CD4-positive, alpha-beta T cell treated with Interleukin-15 for 4 hours (primary cell): ENCODE data around the gene CNTNAP2.

ENCODE experiments used
- DNase-seq: peaks from one replicate; pipeline ENCODE4 v3.0.0-alpha.2; 2020; ENCODE audit warnings: low spot score

Gene CNTNAP2

DNA sequence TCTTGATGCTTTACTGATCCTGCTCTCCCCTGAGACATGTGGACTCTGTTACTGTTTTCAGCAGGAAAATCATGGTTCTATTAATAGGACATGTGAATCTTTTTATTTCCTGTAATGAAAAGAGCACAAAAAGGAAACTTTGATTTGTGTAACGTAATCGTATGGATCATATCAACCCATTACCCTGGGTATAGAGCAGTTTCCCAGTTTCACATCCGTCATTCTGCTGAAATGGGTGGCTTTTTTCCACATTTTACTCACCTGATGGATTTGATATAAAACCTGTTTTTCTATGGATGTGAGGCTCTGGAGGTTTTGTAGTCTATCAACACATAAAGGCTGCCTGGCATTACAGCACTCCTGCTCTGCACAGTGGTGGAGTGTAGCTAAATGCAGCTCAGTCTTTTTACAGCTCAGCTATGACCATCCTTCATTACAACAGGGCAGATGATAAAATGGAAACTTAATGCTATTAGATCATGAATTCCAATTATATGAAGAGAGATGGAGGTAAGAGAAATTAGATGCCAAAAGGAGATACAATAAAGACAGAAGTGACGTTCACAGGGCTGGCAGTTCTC lies 1987.6 kb downstream of the CNTNAP2 start:
- DNase-seq = no peak

DNA sequence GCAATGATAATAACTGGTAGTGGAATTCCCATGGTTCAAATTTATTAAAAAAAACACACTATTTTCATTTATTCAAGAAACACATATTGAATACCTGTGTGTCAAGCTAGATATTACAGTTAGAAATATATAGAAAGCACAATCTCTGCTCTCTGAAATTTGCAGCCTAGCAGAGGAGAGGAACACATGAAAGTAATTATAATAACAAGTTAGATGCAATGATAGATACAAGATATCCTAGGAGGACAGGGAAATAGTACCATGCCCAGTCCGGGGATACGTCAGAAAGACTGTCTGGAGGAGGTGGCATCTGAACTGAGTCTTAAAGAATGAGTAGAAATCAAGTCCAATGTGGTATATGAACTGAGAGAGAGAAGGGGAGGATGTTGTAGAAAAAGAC lies 1988.3 kb downstream of the CNTNAP2 start:
- no peak for DNase-seq

DNA sequence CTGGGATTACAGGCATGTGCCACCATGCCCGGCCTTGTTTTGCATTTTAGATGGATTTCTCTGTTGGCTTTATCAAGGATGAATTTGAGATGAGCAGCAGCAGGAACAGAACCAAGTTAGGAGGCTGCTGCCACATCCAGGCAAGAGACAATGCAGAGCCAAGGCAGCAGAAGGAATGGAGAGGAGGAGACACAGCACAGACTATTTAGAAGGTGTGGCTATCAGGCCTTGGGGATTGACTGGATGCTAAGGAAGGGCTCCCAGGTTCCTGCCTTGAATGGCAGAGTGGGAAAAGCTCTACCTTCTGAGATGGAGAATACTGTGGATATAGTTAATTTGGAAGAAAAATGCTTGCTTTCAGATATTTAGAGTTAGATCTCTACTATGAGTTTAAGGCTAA lies 1989.3 kb downstream of the CNTNAP2 start:
- DNase-seq = no peak

DNA sequence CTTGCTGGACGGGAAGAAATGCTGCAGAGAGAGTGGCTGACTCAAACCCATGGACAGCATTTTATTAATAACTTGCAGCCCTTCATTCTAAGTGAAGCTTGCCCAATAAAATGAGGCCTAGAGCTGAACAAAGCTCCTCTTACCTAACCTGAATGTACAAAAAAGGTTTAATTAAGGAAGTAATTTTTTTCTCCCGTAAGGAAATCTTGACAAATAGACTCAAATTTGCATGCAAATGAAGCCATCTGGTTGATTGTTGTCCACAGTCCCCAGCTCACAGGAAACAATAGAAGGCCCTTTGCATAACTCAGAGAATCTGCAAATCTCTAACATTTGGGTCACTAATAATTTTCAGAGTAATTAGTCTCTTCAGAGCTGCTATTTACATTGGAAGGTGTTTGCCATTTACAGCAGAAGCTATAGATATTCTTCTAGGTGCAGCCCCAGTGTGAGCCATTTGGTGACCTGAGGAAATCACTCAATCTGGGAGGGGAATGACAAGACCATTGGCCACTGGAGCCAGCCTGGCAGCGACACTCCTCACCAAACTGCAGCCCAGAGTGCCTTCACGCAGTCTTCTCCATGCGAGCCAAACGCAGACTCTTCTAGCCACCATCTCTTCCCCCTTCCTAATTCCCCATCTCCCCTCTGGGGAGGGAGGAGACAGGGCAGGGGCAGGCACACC lies 1991.0 kb downstream of the CNTNAP2 start:
- DNase-seq = no peak

DNA sequence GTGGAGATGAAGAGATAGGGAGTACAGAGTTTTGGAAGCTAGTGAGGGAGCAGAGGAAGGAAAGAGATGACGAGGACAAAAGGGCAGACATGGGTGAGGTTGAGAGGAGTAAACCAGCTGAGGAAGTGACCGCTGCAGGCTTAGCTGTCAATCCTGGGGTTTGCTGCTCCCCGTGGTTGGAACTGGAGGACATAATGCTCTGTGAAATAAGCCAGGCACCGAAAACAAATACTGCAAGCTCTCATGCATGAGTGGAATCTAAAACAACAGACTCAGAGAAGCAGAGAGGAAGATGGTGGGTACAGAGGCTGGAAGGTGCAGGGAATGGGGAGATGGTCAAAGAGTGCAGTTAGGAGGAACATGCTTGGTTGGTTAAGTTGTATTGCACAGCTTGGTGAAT lies 1991.8 kb downstream of the CNTNAP2 start:
- DNase-seq = no peak

DNA sequence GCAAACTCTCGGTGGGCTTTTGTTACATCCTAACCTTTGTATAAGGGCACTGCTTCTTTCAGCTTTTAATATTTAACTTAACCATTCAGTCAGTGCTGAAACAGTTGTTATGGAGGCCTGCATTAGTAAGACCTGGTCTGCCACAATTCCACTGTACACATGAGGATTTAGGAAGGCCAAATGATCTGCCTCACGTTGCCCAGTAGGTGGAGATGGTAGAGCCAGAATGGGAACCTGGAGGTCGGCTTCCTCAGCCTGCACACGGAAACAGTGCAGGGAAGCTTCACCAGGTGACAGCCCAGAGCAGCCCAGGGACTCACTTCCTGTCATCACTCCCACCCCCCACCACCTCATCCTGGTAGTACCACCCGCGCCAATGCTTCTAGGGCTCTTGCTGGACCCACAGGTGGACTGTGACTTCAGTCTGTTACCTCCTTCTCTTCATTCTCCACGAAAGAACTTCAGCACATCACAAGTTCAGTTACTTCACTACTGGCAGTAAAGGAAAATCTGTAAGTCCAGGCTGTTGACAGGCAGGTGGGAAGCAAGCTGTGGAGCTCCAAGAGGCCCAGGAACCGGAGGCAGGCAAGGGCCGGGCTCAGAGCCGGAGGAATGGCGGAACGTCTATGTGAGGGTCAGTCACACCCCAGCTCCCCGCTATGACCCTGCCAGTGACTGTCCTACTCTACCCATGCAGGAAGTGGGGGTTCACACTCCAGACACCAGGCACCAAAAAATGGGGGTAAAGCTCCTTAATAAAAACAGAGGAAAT lies 1993.7 kb downstream of the CNTNAP2 start:
- DNase-seq = no peak

DNA sequence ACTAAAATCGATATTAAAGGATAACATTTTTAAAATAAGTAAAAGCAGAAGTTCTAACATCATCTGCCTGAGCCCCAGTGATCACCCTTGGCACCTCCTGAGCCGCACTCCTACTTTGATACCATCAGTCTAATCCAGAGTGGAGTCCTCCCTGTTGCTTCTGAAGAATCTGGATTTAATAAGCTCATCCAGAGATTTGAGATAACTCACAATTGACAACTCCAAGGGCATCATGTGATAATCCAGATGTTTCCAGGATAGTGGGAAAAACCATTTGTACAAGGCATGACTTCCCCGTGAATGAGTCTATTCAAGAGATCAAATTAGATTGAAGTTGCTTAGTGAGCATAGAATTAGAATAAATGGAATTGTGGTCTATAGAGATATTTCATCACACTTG lies 1998.2 kb downstream of the CNTNAP2 start:
- no peak for DNase-seq

DNA sequence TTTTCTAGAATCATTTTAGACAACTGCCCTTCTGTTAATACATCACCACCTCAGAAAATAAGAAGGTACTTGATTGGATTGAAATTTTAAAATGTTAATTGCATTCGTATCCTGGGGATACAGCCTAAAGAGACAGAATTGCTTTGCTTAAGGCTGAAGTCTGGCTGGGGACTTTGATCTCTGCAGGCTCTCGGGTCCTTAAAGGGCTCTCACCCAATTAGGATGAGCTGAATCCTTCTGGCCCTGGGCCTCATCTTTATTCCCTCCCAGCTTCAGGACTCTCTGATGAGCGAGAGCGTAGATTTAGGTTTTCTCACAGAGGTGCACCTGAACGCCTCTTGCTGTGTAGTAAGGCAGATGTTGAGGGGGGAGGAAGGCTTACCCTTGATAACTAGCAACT lies 1998.7 kb downstream of the CNTNAP2 start:
- DNase-seq = no peak

DNA sequence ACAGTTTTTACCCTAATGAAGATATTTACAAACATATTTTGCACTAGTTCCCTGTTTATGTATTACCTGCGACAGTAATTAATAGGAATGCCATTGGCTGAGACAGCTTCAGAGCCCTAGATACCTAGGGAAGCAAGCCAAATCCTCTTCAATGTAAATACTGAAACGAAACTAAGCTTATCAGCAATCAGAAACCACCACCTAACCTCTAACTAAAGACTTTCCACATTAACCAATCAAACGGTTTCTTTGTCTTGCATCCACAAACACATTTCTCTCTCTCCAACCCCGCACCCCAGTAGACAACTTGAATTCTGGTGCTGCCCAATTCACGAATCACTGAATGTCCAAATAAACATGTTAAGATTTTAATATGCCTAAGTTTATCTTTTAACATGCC lies 1999.6 kb downstream of the CNTNAP2 start:
- DNase-seq = no peak

DNA sequence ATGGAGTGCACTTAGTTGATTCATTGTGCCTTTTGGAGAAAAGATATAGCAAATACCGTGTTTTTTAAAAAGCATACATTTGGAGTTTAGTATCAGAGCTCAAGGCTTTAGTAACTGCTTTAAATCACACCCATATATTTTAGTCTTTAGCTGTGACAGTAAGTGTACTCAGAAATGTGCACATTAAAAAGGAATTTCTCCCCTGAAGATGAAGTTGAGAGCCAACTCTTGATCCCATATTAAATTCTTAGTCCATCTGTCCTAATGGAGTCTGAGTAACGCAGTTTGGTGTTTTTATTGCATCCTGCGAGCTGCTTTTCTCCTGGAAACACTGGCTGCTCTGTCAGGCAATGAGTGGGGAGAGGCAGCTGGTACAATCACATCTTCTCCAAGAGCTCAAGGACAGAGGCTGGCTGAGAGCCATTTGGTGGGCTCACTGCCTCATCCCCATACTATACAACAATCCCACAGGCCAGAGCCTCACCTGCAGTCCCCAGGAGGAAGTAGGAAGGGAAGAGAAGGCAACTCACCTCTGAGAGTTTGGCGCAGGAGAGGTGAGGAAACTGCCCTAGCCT lies 2000.3 kb downstream of the CNTNAP2 start:
- no peak for DNase-seq

DNA sequence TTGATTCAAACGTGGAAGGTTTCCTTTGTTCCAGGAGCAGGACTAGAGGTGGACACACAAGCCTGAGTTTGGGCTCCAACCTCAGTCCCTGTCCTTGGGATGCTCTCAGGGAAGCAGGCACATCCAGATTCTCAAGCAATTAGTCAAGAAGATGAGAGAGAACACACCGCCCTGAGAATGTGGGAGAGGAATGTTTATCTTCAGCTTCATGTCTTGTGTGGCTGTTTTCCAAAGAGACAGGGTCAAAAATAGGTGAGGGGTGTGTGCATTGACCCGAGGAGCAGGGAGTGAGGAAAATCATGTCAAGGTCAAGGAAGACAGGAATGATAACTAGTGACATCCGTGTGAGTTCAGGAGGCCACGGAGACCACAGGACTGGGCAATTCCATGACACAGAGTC lies 2001.8 kb downstream of the CNTNAP2 start:
- DNase-seq = no peak

DNA sequence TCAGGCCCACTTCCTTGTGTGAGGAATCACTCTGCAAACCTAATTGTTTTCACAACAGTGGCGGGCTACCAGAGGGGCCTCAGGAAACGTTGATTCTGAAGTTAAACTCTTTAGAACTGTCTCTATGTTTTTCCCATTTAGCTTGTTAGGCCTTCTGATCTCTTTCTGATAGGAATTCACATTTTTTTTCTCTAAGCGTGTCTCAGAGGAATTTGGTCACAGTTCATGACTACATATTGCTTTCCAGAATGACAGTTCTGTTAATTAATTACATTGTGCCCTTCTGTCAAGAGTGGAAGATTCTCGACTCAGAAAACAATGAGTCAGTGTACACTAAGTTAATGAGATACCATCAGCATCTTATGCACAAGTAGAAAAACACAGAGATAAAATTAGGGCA lies 2004.8 kb downstream of the CNTNAP2 start:
- no peak for DNase-seq

DNA sequence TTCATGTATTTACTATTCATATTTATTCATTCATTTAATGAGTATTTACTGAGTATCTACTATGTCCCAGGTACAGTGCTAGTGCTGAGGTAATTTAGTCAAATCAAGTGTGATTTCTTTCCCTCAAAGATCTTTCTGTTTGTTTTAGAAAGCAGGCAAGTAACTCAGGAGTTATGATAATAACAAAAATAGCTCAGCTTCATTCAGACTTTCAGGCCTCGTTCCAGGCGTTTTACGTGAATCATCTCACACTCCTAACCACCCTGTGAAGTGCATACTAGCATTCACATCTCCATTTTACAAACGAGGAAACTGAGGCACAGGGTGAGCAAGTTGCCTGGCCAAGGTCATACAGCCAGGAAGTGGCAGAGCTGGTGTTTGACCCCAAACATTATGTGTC lies 2005.2 kb downstream of the CNTNAP2 start:
- no peak for DNase-seq

DNA sequence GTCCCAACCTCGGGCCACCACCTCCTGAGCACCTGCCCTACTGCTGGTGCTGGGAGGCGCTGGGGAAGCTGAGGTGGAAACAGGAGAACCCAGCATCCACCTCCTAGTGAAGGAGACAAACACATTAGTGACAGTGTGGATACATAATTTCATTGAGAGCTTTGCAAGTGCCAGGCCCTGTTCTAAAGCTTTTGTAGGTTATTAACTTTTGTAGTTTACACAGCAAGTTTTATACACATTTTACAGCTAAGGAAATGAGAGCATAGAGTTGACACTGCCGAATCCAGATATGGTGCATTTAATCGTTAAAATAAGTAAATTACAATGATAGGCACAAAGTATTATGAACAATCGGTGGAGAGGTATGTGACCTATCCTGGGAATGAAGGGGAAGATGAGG lies 2007.9 kb downstream of the CNTNAP2 start:
- no peak for DNase-seq

DNA sequence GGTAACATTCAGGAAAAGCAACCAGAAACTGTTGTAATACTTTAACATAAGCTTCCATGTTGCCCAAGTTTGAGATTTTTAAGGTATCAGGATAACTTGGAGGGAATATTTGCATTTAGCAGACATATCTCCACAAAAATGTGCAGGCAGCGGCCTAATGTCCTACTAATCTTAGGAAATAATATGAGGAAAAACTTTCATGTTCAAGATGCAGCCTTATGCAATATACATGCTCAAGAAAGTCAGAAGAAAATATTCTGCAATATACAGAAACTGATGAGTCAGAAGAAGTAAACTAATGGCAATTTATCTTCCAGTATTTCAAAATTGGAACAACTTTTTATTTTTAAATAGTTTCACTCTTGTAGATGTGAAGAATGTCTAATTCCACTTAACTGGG lies 2010.8 kb downstream of the CNTNAP2 start:
- DNase-seq = no peak

DNA sequence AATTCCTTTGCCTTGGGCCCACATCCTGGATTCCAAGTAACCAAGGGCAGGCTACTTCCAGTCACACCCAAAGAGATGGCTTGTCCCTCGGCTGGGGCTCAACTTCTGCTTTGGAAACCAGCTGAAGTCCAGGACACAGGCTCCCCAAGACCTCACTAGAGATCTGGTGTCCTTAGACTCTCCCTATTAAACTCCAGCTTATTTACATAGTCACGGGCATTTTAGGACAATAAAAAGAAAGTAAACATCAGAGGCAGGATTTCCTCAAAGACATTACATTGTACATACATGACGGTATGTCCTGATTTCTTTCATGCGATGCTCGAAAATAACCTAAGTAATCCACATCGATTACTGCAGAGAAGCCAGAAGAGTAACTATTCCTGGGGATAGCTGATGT lies 2012.4 kb downstream of the CNTNAP2 start:
- no peak for DNase-seq

DNA sequence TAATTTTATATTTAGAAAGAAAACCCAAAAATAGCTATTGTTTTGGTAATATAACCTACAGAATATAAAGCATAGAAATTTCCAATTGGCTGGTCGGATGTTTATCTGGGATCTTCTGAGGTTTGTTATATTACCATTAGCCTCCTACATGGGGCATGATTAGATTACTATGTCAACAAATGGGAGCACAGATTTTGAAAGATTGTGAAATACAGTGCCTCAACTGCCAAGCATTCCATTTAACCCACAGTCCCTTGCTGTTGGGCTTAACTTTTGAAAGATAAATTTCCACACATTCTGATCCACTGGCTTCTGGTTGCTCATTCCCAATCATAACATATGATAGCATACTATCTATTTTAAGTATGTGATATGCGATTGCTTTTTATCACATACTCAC lies 2018.5 kb downstream of the CNTNAP2 start:
- DNase-seq = no peak

DNA sequence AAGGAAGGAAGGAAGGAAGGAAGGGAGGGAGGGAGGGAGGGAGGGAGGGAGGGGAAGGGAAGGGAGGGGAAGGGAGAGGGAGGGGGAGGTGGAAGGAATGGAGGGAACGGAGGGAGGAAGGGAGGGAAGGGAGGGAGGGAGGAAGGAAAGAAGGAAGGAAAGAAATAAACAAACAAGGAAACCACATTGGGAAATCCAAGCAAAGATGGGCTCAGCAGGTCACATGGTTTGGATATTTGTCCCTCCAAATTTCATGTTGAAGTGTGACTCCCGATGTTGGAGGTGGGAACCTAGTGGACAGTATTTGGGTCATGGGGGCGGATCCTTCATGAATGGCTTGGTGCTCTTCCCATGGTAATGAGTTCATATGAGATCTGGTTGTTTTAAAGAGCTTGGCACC lies 2019.4 kb downstream of the CNTNAP2 start:
- no peak for DNase-seq

DNA sequence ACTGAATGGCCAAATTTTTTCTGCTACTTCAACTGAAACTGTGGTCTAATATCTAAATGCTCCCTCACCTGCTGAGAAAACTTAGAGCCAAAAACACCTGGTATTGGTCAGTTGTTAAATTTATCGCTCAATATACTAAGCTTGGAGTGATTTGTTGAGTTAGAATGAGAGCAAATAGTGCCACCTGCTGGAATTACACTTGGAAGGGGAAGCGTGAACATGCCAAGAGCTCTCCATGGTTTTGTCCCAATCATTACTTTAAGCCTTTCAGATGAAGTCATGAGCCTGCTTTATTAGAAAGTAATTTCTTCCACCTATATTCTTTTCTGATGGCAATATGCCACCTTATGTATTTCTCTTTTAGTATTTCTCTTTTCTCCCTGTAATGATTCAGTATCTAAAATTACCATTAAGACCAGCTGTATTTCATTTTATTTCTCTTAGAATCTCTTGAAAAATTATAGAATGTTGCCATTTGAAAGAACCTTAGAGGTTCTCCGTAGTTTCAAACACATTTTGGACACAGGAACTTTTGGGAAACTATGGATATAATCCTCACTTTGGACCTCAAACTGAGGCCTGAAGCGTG lies 2026.2 kb downstream of the CNTNAP2 start:
- no peak for DNase-seq

DNA sequence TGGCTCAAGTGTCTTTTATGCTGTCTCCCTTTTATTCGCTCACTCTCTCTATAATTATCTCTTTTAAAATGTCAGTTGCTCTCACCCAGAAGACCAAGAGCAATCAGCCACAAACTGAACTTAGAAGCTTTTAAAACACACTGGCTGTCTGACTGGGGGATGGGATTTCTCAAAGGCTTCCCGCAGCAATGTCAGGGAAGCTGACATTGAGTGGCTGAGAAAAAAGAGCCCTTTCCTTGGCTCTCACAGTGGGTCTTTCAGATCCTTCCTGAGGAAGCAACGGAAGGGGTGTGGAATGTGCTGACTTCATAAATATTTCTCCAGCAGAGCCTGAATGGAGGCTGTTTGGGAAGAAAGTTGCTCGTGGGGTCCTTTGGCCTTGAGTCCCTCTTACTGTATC lies 2028.2 kb downstream of the CNTNAP2 start:
- DNase-seq = no peak

DNA sequence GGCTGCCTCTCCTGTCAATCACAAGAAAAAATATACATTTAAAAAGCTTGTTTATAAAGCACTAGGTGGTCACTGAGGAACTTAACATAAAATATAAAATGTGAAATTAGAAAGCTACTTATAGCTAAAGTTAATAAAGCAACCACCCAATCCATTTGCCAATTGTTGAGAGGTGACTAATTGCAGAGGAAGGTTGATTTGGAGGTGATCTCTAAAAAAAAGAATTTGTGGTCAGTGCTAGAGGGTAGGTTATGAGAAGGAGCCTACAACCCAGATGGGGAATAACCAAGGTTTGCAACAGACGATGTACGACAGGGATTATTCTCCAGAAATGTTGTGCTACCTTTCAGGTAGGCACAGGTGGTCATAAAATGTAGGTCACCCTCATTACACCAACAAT lies 2029.7 kb downstream of the CNTNAP2 start:
- no peak for DNase-seq

DNA sequence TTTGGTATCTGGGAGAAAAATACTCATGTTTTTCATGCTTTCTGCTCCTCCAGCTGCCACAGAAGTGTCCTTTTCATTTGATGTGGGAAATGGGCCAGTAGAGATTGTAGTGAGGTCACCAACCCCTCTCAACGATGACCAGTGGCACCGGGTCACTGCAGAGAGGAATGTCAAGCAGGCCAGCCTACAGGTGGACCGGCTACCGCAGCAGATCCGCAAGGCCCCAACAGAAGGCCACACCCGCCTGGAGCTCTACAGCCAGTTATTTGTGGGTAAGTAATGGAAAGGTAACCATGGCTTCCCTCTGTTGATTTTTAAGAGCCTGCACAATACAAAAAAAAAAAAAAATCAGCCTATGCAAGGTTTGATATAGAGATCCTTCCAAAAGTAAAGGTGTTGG lies 2030.8 kb downstream of the CNTNAP2 start:
- DNase-seq = no peak

DNA sequence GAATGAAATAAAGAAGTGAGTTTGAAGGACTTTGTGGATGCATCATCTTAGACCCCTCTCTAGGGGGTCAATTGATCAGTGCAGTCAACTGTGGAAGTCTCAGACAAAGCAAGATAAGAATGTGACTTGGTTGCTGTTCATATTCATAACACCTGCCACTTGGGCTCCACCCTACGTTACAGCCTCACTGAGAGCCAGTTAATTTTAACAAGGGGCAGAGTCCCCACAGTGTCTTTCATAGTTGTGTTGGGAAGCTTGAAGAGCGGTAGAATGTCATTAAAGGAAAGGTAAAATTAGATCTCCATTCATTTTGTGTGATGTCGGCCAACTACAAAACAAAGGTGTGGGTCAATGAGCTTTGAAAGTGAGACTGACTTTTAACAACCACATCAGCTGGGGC lies 2031.9 kb downstream of the CNTNAP2 start:
- DNase-seq = no peak
